ENCODE measurements around the gene TNRC6B.

The TNRC6B gene

GRCh38 chr22:40240160-40240559, 62.4 kb downstream of the TNRC6B start:
- no peak for DNase-seq (ENCODE audit: low spot score)

DNA sequence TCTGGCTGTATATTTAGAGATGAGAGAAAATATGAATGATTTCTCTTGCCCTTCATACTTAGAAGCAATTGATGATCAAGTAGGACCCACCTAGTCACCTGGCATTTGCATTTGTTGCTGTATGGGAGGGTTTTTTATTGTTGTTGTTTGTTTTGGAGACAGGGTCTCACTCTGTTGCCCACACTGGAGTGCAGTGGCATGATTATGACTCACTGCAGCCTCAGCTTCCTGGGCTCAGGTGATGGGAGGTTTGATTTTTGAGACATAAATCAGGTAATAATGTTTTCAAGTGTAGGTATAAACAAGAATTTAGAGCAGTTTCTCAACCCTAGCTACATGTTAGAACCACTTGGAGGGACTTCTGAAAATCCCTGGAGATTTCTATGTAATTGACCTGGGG, 63.0 kb downstream of the TNRC6B start:
- no peak for DNase-seq (ENCODE audit: low spot score)

- DNase-seq (ENCODE audit: low spot score), result no peak
Observed at GRCh38 chr22:40241200-40241763, 63.6 kb downstream of the TNRC6B start.

GRCh38 chr22:40243891-40244290, 66.2 kb downstream of the TNRC6B start:
- no peak for DNase-seq (ENCODE audit: low spot score)

GRCh38 chr22:40244586-40244985, 66.9 kb downstream of the TNRC6B start:
- DNase-seq (ENCODE audit: low spot score), result no peak

DNA sequence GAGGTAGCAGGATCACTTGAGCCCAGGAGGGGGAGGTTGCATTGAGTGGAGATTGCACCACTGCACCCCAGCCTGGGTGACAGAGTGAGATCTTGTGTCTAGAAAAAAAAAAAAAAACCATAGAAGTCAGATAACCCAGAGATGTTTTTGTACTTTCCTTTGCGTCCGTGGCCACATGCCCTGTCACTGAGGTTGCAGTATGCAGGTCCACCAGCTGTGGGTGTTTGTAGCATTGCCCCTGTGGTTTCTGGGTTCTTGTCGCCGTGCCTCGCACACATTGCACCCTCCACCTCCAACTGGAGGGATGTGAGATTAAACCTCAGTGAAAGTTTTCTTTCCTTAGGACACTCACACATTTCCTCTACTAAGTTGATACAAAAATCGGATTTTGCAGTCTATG, 70.3 kb downstream of the TNRC6B start:
- no peak for DNase-seq (ENCODE audit: low spot score)

GRCh38 chr22:40249286-40249685, 71.6 kb downstream of the TNRC6B start:
- DNase-seq (ENCODE audit: low spot score), result no peak

DNA sequence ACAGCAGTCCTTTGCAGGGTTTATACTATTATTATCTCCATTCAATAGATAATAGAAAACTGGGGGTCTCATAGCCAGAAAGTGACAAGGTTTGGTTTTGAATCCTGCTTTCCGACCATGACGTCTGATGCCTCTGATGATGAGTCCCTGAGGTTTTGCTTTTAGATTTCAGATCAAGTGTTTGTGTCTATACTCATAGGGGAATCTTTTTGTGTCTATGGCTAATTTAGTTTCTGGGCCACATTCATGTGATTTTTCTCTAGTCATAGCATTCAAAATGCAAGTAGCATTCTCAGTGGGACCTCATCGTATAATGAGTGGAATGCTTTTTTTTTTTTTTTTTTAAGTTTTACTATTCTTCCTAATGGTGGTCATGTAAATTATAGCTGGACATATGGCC, 72.9 kb downstream of the TNRC6B start:
- DNase-seq (ENCODE audit: low spot score), result no peak

DNA sequence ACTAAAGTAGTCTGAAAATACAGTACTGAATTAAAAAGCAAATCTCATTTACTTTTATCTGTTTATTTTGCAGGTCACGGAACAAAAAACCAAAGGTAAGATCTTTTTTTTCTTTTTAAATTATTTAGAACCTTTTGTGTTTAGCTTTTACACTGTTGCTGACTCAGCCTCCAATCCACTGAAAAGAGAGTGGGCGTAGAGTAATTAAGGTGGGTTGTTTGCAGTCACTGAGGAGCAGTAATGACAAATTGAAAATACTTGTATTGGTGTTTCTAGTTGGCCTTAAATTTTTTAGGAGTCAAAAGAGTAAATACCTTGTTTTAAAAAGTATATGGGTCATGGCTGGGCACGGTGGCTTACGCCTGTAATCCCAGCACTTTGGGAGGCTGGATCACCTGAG, 73.4 kb downstream of the TNRC6B start:
- no peak for DNase-seq (ENCODE audit: low spot score)

- DNase-seq (ENCODE audit: low spot score), result no peak
Observed at GRCh38 chr22:40252146-40252545, 74.4 kb downstream of the TNRC6B start.

DNA sequence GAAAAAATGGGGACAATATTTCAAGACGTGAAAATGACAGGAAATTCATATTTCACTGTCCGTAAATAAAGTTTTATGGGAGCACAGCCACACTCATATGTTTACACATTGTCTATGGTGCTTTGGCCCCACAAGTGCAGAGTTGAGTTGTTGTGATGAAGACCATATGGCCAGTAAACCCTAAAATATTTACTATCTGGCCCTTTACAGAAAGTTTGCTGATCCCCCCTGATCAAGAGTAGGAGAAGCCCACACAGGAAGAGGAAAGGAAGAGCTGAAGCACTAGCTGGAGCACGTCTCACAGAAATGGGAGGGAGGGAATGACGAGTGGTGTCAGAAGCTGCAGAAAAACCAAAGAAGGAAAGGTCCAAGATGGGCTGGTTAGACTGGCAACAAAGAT, 78.8 kb downstream of the TNRC6B start:
- no peak for DNase-seq (ENCODE audit: low spot score)

- DNase-seq (ENCODE audit: low spot score), result no peak
Observed at GRCh38 chr22:40258017-40258416, 80.3 kb downstream of the TNRC6B start.

GRCh38 chr22:40258501-40258915, 80.8 kb downstream of the TNRC6B start:
- no peak for DNase-seq (ENCODE audit: low spot score)

- no peak for DNase-seq (ENCODE audit: low spot score)
Observed at GRCh38 chr22:40261783-40262182, 84.1 kb downstream of the TNRC6B start.

DNA sequence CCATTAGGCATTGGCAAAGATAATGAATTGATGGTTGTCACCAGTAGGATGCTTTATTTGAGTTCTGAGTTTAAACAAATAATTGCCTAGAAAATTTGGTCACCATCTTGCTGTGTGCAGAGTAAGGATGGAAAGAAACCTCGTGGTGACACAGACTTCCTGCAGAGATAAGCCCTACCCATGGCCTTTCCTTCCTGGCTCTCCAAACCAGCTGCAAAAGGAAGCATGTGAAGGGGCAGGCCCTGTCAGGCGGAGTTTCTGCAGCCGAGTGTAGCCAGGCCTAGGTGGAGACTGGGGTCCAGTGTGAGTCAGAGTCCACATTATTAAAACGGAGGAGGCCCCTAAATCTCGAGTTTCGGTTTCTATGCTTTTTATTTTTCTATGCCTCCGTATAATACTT, 85.5 kb downstream of the TNRC6B start:
- peak; percentile 26 for DNase-seq (ENCODE audit: low spot score)

- no peak for DNase-seq (ENCODE audit: low spot score)
Observed at GRCh38 chr22:40265783-40266182, 88.1 kb downstream of the TNRC6B start.

DNA sequence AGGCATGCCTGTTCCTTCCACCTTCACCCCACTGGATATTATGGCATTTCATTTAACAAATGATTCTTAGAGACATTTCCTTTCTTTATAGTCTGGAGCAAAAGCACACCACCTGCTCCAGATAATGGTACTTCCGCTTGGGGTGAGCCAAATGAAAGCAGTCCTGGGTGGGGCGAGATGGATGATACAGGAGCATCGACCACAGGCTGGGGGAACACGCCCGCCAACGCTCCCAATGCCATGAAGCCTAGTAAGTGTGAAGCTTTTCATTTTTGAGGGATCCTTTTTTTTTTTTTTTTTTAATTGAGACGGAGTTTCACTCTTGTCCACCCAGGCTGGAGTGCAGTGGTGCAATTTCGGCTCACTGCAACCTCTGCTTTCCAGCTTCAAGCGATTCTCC, 92.3 kb downstream of the TNRC6B start:
- DNase-seq (ENCODE audit: low spot score), result no peak

DNA sequence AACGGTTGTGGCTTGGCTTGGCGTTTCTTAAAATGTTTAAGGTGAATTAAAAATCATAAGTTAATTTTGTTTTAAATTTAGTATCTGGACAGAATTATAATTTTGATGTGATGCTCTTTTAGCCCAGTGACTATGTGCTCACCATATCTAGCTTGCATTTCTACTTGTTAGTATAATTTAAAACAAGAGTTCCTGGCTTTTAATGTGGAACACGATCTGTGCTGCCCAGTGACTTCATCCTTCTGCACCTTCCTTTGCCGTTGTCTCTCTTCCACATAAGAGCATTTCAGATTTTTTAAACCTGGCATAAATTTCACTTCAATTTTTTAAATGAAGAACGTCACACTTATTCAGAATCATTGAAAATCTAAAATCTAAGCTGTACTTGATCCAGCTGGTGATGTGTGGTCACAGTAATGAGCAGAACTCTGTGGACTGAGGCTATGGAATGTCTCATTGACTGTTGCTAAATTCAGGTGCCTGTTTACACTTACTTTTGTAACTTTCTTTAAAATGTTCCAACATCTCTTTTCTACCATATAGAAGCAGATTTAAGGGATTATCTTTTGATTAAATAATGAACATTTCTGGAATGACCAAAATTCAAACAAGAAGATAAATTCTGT, 93.1 kb downstream of the TNRC6B start:
- DNase-seq (ENCODE audit: low spot score), result no peak

DNA sequence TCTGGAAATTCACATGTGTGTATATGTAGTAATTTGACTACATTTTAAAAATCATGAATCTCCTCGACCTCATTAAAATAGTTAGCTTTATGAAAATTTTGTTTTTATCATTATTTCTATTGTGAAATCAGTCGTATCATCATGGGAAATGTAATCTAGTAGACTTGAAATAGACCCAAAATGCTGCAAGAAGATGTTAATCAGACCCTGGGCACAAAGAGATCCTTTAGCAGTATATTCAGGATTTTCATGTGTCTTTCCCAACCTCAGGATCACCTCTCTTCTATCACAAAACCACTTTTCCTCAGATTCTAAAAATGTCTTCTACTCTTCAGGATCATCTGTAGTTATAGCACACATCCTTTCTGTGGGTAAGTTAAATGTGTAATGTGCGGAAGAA, 93.7 kb downstream of the TNRC6B start:
- no peak for DNase-seq (ENCODE audit: low spot score)

- DNase-seq (ENCODE audit: low spot score), result no peak
Observed at GRCh38 chr22:40273319-40273718, 95.6 kb downstream of the TNRC6B start.

DNA sequence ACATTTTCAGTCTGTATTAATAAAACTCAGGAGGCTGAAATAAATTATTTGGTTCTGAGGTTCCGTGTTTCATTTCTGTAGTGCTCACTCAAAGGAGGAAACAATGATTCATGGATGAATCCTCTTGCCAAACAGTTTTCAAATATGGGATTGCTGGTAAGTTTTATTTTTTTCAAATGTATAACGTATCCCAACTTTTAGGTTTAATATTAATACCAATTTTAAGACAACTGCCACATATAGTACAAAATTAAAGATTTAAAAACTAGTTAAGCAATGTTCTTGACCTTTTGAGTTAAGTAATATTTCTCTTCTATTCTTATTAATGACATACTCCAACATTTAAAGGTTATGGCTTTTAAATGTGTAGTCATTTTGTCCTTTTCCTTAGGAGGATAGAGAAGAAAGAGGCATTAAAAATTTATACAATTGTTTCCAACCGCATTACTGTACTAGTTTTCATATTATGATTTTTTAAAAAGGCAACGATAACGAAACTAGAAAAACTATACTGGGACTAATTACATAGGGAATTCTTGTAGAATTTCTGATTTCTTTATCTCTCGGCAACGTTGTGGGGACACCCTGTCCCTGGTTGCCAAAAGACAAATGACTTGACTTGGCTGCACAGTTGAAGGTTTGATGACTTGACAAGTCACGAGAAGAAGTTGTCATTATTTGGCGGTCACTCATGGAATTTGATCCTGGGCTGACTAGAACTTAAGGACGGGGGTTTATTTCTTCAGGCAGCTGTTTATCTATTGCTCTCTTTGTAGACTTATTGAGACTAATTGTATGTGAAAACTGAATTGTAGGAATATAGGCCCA, 99.5 kb downstream of the TNRC6B start:
- peak; percentile 30 for DNase-seq (ENCODE audit: low spot score)

DNA sequence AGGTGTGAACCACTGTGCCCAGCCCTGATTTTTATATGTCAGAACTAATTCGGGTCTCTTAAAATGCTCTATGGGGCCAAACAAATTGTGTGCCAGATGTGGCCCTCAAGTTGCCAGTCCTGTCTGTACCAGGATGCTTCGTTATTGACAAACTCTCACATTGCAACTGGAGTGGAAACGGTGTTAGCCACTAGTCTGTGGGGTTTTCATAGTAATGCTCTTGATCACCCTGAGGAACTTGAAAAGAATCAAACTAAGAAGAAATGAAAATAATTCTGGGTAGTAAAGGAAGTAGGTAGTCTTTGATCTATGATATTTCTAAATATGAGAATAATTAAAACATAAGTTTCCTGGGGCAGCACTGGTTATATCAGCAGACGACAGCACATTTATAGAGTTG, 101.3 kb downstream of the TNRC6B start:
- no peak for DNase-seq (ENCODE audit: low spot score)

GRCh38 chr22:40281717-40282116, 104.0 kb downstream of the TNRC6B start:
- DNase-seq (ENCODE audit: low spot score), result no peak

Measured in hematopoietic multipotent progenitor cell treated with erythropoietin and hydrocortisone succinate and interleukin-3 and kit ligand, for 15 days (in vitro differentiated cells).